ENCODE measurements around the gene WDR7.

WDR7 gene

GRCh38 chr18:56658261-56658660 is 7.1 kb downstream of the WDR7 start:
- no peak for DNase-seq

- no peak for DNase-seq
Observed at GRCh38 chr18:56659111-56659510, 8.0 kb downstream of the WDR7 start.

GRCh38 chr18:56660655-56661054 is 9.5 kb downstream of the WDR7 start:
- DNase-seq, result no peak

GRCh38 chr18:56661360-56662062 is 10.4 kb downstream of the WDR7 start:
- no peak for DNase-seq

GRCh38 chr18:56662063-56662408 is 10.9 kb downstream of the WDR7 start:
- DNase-seq, result no peak

- DNase-seq, result no peak
Observed at GRCh38 chr18:56662502-56662901, 11.3 kb downstream of the WDR7 start.

GRCh38 chr18:56662902-56663301 is 11.7 kb downstream of the WDR7 start:
- DNase-seq, result no peak

- no peak for DNase-seq
Observed at GRCh38 chr18:56672391-56672790, 21.2 kb downstream of the WDR7 start.

- no peak for DNase-seq
Observed at GRCh38 chr18:56672981-56673380, 21.8 kb downstream of the WDR7 start.

- DNase-seq, result no peak
Observed at GRCh38 chr18:56676639-56677038, 25.5 kb downstream of the WDR7 start.

- no peak for DNase-seq
Observed at GRCh38 chr18:56678836-56679565, 27.8 kb downstream of the WDR7 start.

- no peak for DNase-seq
Observed at GRCh38 chr18:56684277-56684676, 33.1 kb downstream of the WDR7 start.

GRCh38 chr18:56691530-56691929 is 40.4 kb downstream of the WDR7 start:
- DNase-seq, result no peak

GRCh38 chr18:56696966-56697365 is 45.8 kb downstream of the WDR7 start:
- DNase-seq, result no peak

- DNase-seq, result no peak
Observed at GRCh38 chr18:56702946-56703345, 51.8 kb downstream of the WDR7 start.

GRCh38 chr18:56709463-56709862 is 58.3 kb downstream of the WDR7 start:
- no peak for DNase-seq

GRCh38 chr18:56711708-56712445 is 60.7 kb downstream of the WDR7 start:
- DNase-seq, result no peak

- DNase-seq, result no peak
Observed at GRCh38 chr18:56712761-56713160, 61.6 kb downstream of the WDR7 start.

GRCh38 chr18:56715121-56715520 is 64.0 kb downstream of the WDR7 start:
- DNase-seq, result no peak

- DNase-seq, result no peak
Observed at GRCh38 chr18:56716692-56717146, 65.6 kb downstream of the WDR7 start.

- no peak for DNase-seq
Observed at GRCh38 chr18:56721031-56721430, 69.9 kb downstream of the WDR7 start.

GRCh38 chr18:56721491-56721890 is 70.3 kb downstream of the WDR7 start:
- no peak for DNase-seq

- DNase-seq, result no peak
Observed at GRCh38 chr18:56722518-56722917, 71.4 kb downstream of the WDR7 start.

- no peak for DNase-seq
Observed at GRCh38 chr18:56723068-56723467, 71.9 kb downstream of the WDR7 start.
